ENCODE data around the gene SLC35F1.

DNA sequence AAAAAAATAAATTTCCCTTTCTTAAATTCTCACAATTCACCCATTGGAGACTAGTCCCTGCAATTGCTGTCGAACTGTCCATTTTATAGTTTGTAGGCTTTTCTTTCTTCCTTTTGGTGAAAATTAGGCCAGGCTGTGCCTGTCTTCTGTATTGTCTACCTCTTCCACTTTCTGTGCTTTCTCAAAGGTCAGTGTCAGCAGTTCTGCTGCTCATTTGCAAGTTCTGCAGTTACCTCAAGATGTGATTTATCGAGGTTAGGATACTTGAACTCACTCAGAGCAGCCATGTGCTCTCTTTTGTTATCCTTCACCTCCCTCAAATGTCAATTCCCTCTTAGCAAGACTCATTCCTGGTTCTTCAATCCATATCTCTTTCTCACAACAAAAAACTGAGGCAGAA is 179.1 kb downstream of the SLC35F1 start:
- TF ChIP-seq, protein P1, sequence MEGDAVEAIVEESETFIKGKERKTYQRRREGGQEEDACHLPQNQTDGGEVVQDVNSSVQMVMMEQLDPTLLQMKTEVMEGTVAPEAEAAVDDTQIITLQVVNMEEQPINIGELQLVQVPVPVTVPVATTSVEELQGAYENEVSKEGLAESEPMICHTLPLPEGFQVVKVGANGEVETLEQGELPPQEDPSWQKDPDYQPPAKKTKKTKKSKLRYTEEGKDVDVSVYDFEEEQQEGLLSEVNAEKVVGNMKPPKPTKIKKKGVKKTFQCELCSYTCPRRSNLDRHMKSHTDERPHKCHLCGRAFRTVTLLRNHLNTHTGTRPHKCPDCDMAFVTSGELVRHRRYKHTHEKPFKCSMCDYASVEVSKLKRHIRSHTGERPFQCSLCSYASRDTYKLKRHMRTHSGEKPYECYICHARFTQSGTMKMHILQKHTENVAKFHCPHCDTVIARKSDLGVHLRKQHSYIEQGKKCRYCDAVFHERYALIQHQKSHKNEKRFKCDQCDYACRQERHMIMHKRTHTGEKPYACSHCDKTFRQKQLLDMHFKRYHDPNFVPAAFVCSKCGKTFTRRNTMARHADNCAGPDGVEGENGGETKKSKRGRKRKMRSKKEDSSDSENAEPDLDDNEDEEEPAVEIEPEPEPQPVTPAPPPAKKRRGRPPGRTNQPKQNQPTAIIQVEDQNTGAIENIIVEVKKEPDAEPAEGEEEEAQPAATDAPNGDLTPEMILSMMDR (IDR thresholded peaks at IDR 0.05): no peak
- TF ChIP-seq POLR2AphosphoS5 (IDR thresholded peaks at IDR 0.05): no peak

Data from prostate gland (tissue), 2 donors.